Neural progenitor cell (in vitro differentiated cells): ENCODE data around the gene SCP2.

Experiments
- CTCF ChIP-seq: fragments of 200-600 bp; sonication (generic); IDR thresholded peaks from 2 replicates; pipeline ENCODE4 v1.5.1; 2017; ENCODE audit warnings: antibody characterized with exemption, mild to moderate bottlenecking
- EZH2 ChIP-seq: fragments of 200-600 bp; sonication (generic); IDR thresholded peaks from 2 replicates; pipeline ENCODE4 v1.6.1; 2017; ENCODE audit warnings: antibody characterized with exemption, mild to moderate bottlenecking, moderate library complexity
- EZH2phosphoT487 ChIP-seq: fragments of 200-600 bp; sonication (generic); IDR thresholded peaks from 2 replicates; pipeline ENCODE4 v1.6.1; 2017; ENCODE audit warnings: antibody characterized with exemption

GRCh38 chr1:52963101-52963500 is 36.0 kb downstream of the SCP2 start:
- TF ChIP-seq CTCF (no peak), EZH2phosphoT487 (no peak), EZH2 (no peak)
